HUES6 (cell line): ENCODE results near the gene HOXD3.

Experiments
- H3K27ac ChIP-seq: 2 replicates; pipeline ENCODE4 v1.7.0; 2013; ENCODE audit warnings: low read depth, mild to moderate bottlenecking, low read length, inconsistent platforms
- H3K27me3 ChIP-seq: 2 replicates; pipeline ENCODE4 v1.6.1; 2013; ENCODE audit warnings: low read length; ENCODE audit not compliant: control insufficient read depth, insufficient read depth
- H3K36me3 ChIP-seq: 2 replicates; pipeline ENCODE4 v1.6.1; 2013; ENCODE audit warnings: low read length; ENCODE audit not compliant: control insufficient read depth, insufficient read depth
- H3K4me1 ChIP-seq: 2 replicates; pipeline ENCODE4 v1.6.1; 2013; ENCODE audit warnings: low read length; ENCODE audit not compliant: control insufficient read depth, insufficient read depth
- H3K4me3 ChIP-seq: 2 replicates; pipeline ENCODE4 v1.5.1; 2013; ENCODE audit warnings: low read depth, low read length
- H3K9ac ChIP-seq: one replicate; pipeline ENCODE4 v1.6.1; 2013; ENCODE audit warnings: mild to moderate bottlenecking, low read length
- H3K9me3 ChIP-seq: 2 replicates; pipeline ENCODE4 v1.6.1; 2013; ENCODE audit warnings: low read depth, low read length; ENCODE audit not compliant: control insufficient read depth, insufficient read depth

HOXD3 gene

GRCh38 chr2:176178038-176178756 lies 21.1 kb downstream of the HOXD3 start:
- H3K9ac ChIP-seq = peak overlapping the region; percentile 18
- no peaks in the 10 kb centered on the region for H3K9me3 ChIP-seq
- H3K4me1 ChIP-seq = peaks cover 38% of the 10 kb centered on the region
- no peaks in the 10 kb centered on the region for H3K36me3 ChIP-seq
- no peak overlapping the region for H3K27ac ChIP-seq
- peak overlapping the region; percentile 63 for H3K4me3 ChIP-seq
- peaks cover 100% of the 10 kb centered on the region for H3K27me3 ChIP-seq

- Histone ChIP-seq H3K27ac (no peak overlapping the region), H3K9me3 (no peaks in the 10 kb centered on the region), H3K4me1 (peaks cover 38% of the 10 kb centered on the region), H3K9ac (no peak overlapping the region), H3K4me3 (peak overlapping the region; percentile 63), H3K36me3 (no peaks in the 10 kb centered on the region), H3K27me3 (peaks cover 100% of the 10 kb centered on the region)
Measured at GRCh38 chr2:176178757-176179295, 21.7 kb downstream of the HOXD3 start.

DNA sequence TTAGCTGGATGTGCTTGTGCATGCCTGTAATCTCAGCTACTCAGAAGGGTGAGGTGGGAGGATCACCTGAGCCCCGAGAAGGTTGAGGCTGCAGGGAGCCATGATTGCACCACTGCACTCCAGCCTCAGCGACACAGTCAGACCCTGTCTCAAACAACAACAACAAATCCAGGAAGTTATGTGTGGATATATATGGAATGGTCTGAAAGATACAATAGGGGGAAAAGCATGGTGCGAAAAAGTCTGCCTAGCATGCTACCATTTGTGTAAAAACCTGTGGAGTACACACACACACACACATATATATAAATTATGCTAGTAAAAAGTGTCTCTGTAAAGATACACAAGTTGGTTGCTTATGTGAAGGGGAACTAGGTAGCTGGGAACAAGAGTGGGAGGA lies 24.4 kb downstream of the HOXD3 start:
- Histone ChIP-seq H3K9me3 (no peaks in the 10 kb centered on the region), H3K27me3 (peaks cover 100% of the 10 kb centered on the region)

GRCh38 chr2:176182671-176183070 lies 25.6 kb downstream of the HOXD3 start:
- Histone ChIP-seq H3K4me3 (no peak overlapping the region), H3K27ac (no peak overlapping the region), H3K36me3 (no peaks in the 10 kb centered on the region), H3K4me1 (peaks cover 15% of the 10 kb centered on the region), H3K9ac (no peak overlapping the region), H3K9me3 (no peaks in the 10 kb centered on the region), H3K27me3 (peaks cover 100% of the 10 kb centered on the region)

More for the DNA sequence above, 24.4 kb downstream of the HOXD3 start:
- peaks cover 14% of the 10 kb centered on the region for H3K4me1 ChIP-seq
- H3K36me3 ChIP-seq = no peaks in the 10 kb centered on the region
- H3K4me3 ChIP-seq = no peak overlapping the region
- no peak overlapping the region for H3K9ac ChIP-seq
- no peak overlapping the region for H3K27ac ChIP-seq

- Histone ChIP-seq H3K27me3 (peaks cover 100% of the 10 kb centered on the region), H3K36me3 (no peaks in the 10 kb centered on the region), H3K27ac (no peak overlapping the region), H3K4me1 (peaks cover 21% of the 10 kb centered on the region), H3K9me3 (no peaks in the 10 kb centered on the region), H3K4me3 (no peak overlapping the region), H3K9ac (no peak overlapping the region)
Measured at GRCh38 chr2:176184749-176185148, 27.6 kb downstream of the HOXD3 start.

GRCh38 chr2:176186024-176186423 lies 28.9 kb downstream of the HOXD3 start:
- H3K9ac ChIP-seq = no peak overlapping the region
- peaks cover 100% of the 10 kb centered on the region for H3K27me3 ChIP-seq

DNA sequence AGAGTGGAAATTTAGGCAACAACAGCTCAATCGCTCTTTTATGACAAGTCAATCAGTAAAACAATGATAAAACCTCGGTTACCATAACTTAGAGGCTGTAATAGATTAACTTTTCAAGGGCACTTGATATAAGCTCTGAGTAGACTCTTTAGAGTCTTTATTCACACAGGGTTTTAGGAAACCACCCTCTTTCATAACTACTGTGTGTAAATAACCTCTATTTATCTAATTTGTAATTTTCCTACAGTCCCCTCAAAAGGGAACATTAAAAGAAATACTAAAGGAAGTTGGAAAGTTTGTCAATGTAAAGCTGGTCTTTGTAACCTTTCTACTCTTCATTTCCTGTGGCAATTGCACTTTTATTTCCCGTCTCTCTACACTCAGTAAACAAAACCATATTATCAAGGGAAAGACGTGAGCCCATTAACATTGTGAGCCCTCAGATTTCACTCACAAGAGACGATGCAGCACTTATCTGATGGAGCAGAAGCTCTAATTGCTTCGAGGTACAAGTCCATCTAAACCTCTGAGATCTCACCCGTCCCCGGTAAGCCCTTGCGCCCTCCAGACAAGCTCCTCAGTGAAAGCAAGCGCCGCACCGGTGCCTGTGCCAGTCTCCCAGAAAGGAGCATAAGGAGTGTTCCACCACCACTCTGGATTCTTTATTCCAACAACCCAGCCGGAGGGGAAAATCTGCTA lies 30.2 kb downstream of the HOXD3 start:
- no peaks in the 10 kb centered on the region for H3K9me3 ChIP-seq
- H3K36me3 ChIP-seq = no peaks in the 10 kb centered on the region
- peaks cover 33% of the 10 kb centered on the region for H3K4me1 ChIP-seq
- H3K4me3 ChIP-seq = peak overlapping the region; percentile 66
- H3K27me3 ChIP-seq = peaks cover 100% of the 10 kb centered on the region
- H3K9ac ChIP-seq = peak overlapping the region; percentile 55
- H3K27ac ChIP-seq = no peak overlapping the region

More at GRCh38 chr2:176186024-176186423, 28.9 kb downstream of the HOXD3 start:
- peaks cover 24% of the 10 kb centered on the region for H3K4me1 ChIP-seq
- H3K4me3 ChIP-seq = no peak overlapping the region
- no peak overlapping the region for H3K27ac ChIP-seq
- no peaks in the 10 kb centered on the region for H3K9me3 ChIP-seq
- no peaks in the 10 kb centered on the region for H3K36me3 ChIP-seq

GRCh38 chr2:176187899-176188773 lies 31.0 kb downstream of the HOXD3 start, which contains the start of gene HOXD1:
Gene HOXD1 (plus strand): TSS chr2:176188668. CDS start chr2:176188802, 134 bp downstream.
- no peaks in the 10 kb centered on the region for H3K36me3 ChIP-seq
- H3K9ac ChIP-seq = peak within 1 kb of the TSS; percentile 64
- H3K27ac ChIP-seq = no peak within 1 kb of the TSS
- H3K9me3 ChIP-seq = no peaks in the 10 kb centered on the region
- H3K4me1 ChIP-seq = peaks cover 39% of the 10 kb centered on the region
- H3K4me3 ChIP-seq = peak within 1 kb of the TSS; percentile 66
- H3K27me3 ChIP-seq = peaks cover 100% of the 10 kb centered on the region

DNA sequence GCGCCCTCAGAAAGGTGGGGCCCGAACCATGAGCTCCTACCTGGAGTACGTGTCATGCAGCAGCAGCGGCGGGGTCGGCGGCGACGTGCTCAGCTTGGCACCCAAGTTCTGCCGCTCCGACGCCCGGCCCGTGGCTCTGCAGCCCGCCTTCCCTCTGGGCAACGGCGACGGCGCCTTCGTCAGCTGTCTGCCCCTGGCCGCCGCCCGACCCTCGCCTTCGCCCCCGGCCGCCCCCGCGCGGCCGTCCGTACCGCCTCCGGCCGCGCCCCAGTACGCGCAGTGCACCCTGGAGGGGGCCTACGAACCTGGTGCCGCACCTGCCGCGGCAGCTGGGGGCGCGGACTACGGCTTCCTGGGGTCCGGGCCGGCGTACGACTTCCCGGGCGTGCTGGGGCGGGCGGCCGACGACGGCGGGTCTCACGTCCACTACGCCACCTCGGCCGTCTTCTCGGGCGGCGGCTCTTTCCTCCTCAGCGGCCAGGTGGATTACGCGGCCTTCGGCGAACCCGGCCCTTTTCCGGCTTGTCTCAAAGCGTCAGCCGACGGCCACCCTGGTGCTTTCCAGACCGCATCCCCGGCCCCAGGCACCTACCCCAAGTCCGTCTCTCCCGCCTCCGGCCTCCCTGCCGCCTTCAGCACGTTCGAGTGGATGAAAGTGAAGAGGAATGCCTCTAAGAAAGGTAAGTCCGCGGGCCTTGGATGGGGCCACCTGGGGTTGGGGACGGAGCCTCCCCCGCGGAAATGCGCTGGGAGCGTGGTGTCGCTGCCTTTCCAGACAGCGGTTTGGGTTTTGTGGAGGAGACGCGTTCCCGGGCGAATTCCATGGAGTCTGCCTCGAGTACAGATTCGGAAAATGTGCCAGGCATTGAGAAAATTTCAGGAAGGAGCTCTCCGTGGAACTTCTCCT lies 31.9 kb downstream of the HOXD3 start:
- Histone ChIP-seq H3K36me3 (no peaks in the 10 kb centered on the region), H3K9me3 (no peaks in the 10 kb centered on the region), H3K4me1 (peaks cover 39% of the 10 kb centered on the region), H3K9ac (peak overlapping the region; percentile 64), H3K27ac (no peak overlapping the region), H3K27me3 (peaks cover 100% of the 10 kb centered on the region), H3K4me3 (peak overlapping the region; percentile 66)
